Amygdala (tissue), 56 donors: ENCODE data around the gene CACNB2.
A peak's percentile ranks its signal among the peaks of the same experiment; 100 is the strongest.
"Not testable (repeated sequence)": the region's sequence is repeated elsewhere in the genome, so short reads cannot be mapped to it uniquely, and the experiment has no call there.

Experiments used
- DNase-seq, 56 donors: peaks; one replicate each; lab custom pipeline; 2025; lab: John Stamatoyannopoulos, UW

CACNB2 gene

DNA sequence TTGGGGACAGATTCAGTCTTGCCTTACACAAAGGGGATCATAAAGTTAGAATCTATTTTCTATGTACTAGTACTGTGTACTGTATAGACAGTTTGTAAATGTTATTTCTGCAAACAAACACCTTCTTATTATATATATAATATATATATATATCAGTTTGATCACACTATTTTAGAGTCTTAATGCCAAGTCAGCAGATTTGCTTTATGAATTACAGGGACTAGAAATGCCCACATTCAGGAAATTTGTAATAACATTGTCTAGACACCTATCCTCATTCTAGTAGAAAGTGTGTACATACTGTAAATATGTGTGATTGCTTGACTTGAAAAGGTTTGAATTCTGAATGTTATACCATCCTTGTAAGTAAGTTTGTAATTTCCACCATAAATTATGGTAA, 400.0 kb downstream of the CACNB2 start:
- no peak for DNase-seq

DNA sequence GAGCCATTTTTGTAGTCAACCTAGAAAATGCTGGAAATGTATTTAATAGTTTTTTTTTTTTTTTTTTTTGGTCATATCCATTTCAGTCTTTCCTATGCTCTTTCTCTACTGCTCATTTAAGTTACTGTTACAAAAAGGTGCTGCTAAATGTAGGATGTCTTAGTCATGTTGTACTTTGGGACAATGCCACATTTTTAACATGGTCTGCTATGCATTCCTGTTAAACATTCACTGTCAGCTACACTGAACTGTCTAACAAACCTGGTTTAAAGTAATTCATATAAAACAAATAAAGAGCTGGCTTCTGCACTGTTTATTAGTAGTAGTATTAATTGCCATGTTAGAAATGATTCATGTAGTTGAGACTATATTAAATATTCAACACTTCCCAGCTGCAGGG, 402.6 kb downstream of the CACNB2 start:
- DNase-seq, result no peak

DNA sequence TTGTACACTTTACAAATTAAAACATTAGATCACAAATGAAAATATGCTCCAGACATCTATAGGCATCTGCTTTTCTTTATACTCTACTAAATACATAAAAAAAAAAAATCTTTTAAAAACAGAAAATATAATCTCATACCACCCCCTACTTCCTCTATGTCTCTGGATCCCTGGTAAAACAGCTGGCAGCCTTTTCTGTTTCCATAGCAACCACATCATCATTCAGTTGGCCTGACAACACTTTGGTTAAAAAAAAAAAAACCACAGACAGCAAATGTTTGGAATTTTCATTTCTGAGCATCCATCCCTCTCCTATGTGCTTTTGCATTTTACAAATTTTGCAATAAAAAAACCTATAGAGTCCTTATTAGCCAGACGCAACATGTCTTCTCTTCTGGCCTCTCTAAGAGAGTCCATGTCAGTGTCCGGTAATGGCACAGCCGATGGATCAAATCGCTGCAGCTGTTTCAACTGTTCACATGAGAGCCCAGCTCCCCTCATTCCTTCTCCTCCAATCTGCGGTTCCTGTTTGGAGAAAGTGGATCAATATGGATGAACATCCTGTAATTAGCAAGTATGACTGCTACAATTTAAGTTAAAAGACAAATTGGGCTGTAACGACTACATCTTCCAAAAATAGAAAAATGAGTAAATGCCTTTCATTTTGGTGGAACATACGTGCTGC, 405.5 kb downstream of the CACNB2 start:
- DNase-seq, result peak in 4 of 56 donors; percentile 7 to 42 (median 23)

DNA sequence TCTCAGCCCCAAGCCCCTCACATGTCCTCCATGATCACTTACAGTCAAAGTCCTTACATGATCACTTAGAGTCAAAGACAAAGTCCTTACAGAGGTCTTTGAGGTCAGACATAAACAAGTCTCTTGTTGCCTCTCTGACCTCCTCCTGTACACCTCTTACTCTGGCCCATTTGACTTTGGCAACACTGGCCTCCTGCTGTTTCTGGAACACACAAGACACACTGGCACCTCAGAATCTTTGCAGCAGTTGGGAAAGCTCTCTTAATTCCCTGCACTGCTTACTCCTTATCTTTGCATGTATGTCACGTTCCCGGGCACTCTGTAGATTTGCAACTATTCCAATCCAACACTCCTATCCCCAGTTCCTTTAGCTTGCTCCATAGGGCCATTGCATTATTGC, 408.9 kb downstream of the CACNB2 start:
- DNase-seq, result no peak

DNA sequence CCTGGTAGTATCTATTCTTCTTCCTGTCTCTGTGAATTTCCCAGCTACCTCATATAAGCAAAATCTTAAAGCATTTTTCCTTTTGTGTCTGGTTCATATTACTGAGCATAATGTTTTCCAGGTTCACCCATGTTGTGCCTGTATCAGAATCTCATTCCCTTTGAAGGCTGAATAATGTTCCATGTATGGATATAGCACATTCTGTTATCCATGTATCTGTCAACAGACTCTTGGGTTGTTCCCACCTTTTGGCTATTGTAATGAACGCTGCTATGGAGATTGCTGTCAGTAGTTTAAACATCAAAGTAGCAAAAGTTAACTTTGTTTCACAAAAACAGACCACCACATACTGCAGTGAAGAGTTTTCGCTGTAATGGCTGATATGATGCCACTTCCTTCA, 411.2 kb downstream of the CACNB2 start:
- DNase-seq, result no peak

DNA sequence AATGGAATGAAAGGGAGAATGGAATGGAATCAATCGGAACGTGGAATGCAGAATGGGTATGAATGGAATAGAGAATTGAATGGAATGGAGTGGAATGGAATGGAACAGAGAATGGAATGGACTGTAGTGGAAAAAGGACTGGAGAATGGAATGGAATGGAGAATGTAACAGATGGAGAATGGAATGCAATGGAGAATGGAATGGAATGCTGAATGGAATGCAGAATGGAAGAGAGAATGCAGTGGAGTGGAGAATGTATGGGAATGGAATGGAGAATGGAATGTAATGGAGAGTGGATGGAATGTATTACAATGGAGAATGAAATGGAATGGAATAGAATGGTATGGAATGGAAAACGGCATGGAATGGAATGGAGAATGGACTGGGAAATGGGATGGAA, 414.3 kb downstream of the CACNB2 start:
- no peak for DNase-seq

DNA sequence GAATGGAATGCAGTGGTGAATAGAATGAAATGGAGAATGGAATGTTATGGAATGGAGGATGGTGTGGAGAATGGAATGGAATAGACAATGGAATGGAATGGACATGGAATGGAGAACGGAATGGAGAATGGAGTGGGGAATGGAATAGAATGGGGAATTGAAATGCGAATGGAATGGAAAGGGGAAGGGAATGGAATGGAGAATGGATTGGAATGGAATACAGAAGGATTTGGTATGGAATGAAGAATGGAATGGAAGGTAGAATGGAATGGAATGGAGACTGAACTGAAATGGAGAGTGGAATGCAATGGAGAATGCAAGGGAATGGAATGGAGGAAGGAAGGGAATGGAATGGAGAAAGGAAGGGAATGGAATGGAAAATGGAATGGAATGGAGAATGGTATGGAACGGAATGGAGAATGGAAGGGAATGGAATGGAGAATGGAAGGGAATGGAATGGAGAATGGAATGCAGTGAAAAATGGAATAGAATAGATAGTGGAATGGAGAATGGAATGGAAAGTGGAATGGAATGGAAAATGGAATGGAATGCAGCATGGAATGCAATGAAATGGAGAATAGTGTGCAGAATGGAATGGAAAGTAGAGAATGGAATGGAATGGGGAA, 416.4 kb downstream of the CACNB2 start:
- DNase-seq, result no peak

DNA sequence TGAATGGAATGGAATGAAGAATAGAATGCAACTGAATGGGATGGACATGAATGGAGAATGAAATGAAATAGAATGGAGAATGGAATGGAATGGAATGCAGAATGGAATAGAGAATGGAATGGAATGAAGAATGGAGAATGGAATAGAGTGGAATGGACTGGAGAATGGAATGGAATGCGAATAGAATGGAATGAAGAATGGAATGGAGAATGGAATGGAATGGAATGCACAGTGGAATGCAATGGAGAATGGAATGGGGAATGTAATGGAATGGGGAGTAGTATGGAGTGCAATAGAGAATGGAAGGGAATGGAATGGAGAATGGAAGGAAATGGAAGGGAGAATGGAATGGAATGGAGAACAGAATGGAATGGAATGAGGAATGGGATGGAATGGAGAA, 417.7 kb downstream of the CACNB2 start:
- DNase-seq, result no peak

DNA sequence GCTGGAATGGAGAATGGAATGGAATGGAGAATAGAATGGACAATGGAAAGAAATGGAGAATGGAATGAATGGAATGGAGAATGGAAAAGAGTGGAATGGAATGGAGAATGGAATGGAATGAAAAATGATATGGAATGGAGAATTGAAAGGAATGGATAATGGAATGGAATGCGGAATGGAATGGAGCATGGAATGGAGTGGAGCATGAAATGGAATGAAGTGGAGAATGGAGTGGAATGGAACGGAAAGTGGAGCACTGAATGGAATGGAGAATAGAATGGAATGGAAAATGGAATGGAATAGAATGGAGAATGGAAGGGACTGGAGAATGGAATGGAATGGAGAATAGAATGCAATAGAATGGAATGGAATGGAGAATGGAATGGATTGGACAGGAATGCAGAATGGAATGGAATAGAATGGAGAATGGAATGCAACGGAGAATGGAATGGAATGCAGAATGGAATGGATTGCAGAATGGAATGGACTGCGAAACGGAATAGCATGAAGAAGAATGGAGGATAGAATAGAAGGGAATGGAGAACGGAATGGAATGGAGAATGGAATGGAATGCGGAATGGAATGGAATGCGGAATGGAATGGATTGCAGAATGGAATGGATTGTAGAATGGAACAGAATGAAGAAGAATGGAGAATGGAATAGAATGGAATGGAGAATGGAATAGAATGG, 421.8 kb downstream of the CACNB2 start:
- DNase-seq, result no peak

DNA sequence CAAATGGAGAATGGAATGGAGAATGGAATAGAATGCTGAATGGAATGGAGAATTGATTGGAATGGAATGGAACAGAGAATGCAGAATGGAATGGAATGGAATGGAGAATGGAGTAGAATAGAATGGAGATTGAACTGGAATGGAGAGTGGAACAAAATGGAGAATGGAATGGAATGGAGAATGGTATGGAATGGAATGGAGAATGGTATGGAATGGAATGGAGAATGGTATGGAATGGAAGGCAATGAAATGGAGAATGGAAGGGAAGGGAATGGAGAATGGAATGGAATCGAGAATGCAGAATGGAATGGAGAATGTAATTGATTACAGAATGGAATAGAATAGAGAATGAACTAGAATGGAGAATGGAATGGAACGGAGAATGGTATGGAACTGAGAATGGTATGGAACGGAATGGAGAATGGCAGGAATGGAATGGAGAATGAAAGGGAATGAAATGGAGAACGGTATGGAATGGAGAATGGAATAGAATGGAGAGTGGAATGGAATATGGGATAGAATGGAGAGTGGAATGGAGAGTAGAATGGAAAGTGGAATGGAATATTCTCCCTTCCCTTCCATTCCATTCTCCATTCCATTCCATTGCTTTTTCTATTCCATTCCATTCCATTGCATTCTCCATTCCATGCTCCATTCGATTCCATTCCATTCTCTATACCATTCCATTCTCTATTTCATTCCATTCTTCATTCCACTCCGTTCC, 422.9 kb downstream of the CACNB2 start:
- DNase-seq, result no peak

DNA sequence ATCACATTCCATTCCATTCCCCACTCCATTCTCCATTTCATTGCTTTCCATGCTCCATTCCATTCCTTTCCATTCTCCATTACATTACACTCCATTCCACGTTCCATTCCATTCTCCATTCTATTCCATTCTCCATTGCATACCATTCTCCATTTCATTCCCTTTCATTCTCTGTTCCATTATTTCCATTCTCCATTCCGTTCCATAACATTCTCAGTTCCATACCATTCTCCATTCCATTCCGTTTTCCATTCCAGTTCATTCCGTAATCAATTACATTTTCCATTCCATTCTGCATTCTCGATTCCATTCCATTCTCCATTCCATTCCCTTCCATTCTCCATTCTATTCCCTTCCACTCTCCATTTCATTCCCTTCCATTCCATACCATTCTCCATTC, 424.8 kb downstream of the CACNB2 start:
- DNase-seq, result no peak

DNA sequence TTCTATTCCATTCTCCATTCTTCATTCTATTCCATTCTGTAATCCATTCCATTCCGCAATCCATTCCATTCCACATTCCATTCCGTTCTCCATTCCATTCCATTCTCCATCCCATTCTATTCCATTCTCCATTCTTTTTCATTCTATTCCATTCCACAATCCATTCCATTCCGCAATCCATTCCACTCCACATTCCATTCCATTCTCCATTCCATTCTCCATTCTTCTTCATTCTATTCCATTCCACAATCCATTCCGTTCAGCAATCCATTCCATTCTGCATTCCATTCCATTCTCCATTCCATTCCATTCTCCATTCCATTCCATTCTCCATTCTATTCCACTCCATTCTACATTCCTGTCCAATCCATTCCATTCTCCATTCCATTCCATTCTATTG, 426.0 kb downstream of the CACNB2 start:
- DNase-seq, result no peak

DNA sequence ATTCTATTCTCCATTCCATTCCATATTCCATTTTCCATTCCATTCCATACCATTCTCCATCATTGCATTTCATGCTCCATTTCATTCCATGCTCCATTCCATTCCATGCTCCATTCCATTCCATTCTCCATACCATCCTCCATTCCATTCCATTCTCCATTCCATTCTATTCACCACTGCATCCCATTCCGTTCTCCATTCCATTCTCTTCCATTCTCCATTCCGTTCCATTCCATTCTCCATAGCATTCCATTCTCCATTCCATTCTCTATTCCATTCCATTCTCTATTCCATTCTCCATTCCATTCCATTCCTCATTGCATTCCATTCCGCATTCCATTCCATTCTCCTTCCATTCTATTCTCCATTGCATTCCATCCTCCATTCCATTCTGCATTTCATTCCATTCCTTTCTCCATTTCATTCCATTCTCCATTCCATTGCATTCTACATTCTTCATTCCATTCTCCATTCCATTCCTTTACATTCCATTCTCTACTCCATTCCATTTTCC, 427.2 kb downstream of the CACNB2 start:
- DNase-seq, result no peak

DNA sequence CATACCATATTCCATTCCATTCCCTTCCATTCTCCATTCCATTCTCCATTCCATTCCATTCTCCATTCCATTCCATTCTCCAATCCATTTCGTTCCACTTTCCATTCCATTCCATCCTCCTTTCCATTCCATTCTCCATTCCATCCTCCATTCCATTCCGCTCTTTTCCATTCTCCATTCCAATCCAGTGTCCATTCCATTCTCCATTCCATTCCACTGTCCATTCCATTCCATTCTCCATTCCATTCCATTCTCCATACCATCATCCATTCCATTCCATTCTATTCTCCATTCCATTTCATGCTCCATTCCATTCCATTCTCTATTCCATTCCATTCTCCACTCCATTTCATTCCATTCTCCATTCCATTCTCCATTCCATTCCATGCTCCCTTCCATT, 430.2 kb downstream of the CACNB2 start:
- not testable (repeated sequence) for DNase-seq

DNA sequence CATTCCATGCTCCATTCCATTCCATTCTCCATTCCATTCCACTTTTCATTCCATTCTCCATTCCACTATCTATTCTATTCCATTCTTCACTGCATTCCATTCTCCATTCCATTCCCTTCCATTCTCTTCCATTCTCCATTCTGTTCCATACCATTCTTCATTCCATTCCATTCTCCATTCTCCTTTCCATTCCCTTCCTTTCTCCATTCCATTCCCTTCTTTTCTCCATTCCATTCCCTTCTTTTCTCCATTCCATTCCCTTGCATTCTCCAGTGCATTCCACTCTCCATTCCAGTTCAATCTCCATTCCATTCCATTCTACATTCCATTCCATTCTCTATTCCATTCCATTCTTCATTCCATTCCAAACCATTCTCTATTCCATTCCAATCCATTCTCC, 430.9 kb downstream of the CACNB2 start:
- DNase-seq, result no peak

DNA sequence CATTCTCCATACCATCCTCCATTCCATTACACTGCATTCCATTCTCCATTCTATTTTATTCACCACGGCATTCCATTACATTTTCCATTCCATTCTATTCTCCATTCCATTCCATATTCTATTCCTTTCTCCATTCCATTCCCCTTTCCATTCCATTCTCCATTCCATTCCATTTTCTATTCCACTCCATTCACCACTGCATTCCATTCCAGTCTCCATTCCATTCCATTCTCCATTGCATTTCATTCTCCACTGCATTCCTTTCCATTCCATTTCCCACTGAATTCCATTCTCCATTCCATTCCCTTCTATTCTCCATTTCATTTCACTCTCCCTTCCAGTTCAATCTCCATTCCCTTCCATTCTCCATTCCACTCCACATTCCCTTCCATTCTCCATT, 431.6 kb downstream of the CACNB2 start:
- no peak for DNase-seq

DNA sequence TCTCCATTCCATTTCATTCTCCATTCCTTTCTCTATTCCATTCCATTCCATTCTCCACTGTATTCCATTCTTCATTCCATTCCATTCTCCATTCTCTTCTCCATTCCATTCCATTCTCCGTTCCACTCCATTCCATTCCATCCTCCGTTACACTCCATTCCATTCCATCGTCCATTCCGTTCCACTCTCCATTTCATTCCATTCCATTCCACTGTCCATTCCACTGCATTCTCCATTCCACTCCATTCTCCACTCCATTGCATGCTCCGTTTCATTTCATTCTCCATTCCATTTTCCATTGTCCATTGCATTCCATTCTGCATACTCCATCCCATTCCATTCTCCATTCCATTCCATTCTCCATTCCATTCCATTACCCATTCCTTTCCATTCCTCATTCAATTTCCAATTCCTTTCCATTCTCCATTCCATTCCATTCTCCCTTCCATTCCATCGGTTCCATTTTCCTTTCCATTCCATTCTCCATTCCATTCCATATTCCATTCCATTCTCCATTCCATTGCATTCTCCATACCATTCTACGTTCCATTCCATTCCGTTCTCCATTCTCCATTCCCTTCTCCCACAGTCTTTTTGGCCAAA, 432.8 kb downstream of the CACNB2 start:
- DNase-seq, result no peak

DNA sequence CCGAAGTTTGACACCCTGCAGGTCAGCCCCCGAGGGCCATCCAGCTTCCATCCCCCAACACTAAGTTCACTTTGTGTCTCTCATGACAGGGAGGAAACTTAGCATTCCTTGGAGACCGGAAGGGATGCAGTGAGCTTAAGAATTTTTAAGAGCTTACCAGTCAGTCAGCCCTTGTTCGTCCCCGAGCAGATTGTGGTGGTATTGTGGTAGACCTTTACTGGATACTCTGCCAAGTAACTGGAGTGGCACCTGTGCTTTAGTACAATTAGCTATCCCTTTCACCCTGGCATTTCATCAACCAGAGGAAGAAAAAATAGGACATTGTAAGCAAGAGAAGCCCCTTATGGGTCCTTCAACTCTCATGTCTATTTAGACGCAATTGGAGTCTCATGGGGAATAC, 436.4 kb downstream of the CACNB2 start:
- DNase-seq, result no peak

DNA sequence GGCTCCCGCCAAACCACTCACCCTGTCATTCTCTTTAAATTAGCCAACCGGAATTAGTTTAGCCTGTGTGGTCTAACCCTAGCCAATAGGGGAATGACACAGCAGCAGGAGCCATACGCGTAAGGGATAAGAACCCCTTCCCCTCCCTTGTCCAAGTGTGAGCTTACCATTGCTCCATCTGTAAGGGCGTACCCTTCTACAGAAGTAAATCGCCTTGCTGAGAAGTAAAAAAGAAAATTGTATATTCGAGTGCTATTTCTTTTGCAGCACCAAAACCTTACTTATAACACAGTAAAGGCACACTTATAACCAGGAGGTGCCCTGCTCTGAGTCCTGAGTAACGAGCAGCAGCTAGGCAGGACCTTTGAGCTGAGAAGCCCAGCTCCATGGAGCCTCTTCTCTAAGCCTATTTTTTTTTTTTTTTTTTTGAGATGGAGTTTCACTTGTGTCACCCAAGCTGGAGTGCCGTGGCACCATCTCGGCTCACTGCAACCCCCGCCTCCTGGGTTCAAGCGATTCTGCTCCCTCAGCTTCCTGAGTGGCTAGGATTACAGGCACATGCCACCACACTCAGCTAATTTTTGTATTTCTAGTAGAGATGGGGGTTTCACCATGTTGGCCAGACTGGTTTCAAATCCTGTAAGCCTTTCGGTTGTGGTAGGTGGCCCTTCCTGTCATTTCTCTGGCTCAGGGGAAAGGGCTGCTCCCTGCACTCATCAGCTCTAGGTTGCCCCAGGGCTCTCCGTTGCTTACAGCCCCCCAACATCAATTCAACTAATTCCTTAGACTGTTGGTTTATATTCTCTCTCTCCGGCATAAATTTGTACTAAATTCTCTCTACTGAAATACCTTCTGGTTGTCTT, 437.8 kb downstream of the CACNB2 start:
- DNase-seq, result no peak

DNA sequence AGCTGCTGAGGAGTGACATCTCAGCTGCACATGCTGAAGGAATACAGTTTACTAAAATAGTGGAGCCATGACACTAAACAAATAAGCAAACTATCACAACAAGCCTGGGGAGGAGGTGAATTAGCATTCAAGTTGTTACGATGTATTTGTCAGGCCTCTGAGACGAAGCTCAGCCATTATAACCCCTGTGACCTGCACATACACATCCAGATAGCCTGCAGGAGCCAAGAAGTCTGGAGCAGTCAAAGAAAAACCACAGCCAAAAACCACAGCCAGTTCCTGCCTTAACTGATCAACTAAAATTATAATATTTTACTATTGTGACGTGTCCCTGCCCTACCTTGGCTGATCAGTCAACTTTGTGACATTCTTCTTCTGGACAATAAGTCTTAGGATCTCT, 442.6 kb downstream of the CACNB2 start:
- DNase-seq, result no peak
